Neuronal stem cell (in vitro differentiated cells): ENCODE measurements around the gene GRAP.

Experiments used
- DNase-seq: peaks from one replicate; pipeline ENCODE4 v3.0.0-alpha.2; 2013; ENCODE audit warnings: low spot score
- H2AFZ ChIP-seq: one replicate; pipeline ENCODE4 v1.6.1; 2013; ENCODE audit warnings: mild to moderate bottlenecking, low read length, inconsistent platforms
- H2AK5ac ChIP-seq: 2 replicates; pipeline ENCODE4 v1.6.1; 2013; ENCODE audit warnings: low read depth, mild to moderate bottlenecking, inconsistent platforms, low read length, moderate library complexity, mixed read lengths
- H2BK120ac ChIP-seq: 2 replicates; pipeline ENCODE4 v1.6.1; 2013; ENCODE audit warnings: low read depth, mild to moderate bottlenecking, inconsistent platforms, low read length, moderate library complexity, mixed read lengths
- H2BK12ac ChIP-seq: one replicate; pipeline ENCODE4 v1.6.1; 2013; ENCODE audit warnings: low read length, inconsistent platforms
- H2BK15ac ChIP-seq: 2 replicates; pipeline ENCODE4 v1.6.1; 2013; ENCODE audit warnings: mild to moderate bottlenecking, low read length, inconsistent platforms, mixed read lengths
- H2BK5ac ChIP-seq: one replicate; pipeline ENCODE4 v1.6.1; 2013; ENCODE audit warnings: inconsistent platforms, mild to moderate bottlenecking, low read length, moderate library complexity
- H3K14ac ChIP-seq: one replicate; pipeline ENCODE4 v1.6.1; 2013; ENCODE audit warnings: low read length, inconsistent platforms
- H3K18ac ChIP-seq: 2 replicates; pipeline ENCODE4 v1.6.1; 2013; ENCODE audit warnings: low read length, inconsistent platforms
- H3K23ac ChIP-seq: 2 replicates; pipeline ENCODE4 v1.6.1; 2013; ENCODE audit warnings: low read depth, mild to moderate bottlenecking, mixed read lengths, low read length, inconsistent platforms; ENCODE audit not compliant: poor library complexity
- H3K27ac ChIP-seq: replicated peaks from 3 replicates; pipeline ENCODE4 v1.5.1; 2013; ENCODE audit warnings: low read length, inconsistent platforms
- H3K27me3 ChIP-seq, 3 experiments: 2 replicates each; pipeline ENCODE4 v1.6.1; 2013; ENCODE audit warnings: low read length in 3 of 3, mild to moderate bottlenecking in 2 of 3, inconsistent platforms in 1 of 3, low read depth in 1 of 3, mixed read lengths in 1 of 3, moderate library complexity in 1 of 3; ENCODE audit not compliant: control insufficient read depth in 3 of 3, insufficient read depth in 3 of 3
- H3K36me3 ChIP-seq, 2 donors: replicated peaks in 1 of 2; 2 replicates each; pipeline ENCODE4 v1.6.1; 2013; ENCODE audit warnings: low read length in 2 of 2; ENCODE audit not compliant: control insufficient read depth in 2 of 2, insufficient read depth in 2 of 2
- H3K4ac ChIP-seq: 2 replicates; pipeline ENCODE4 v1.6.1; 2013; ENCODE audit warnings: inconsistent platforms, mild to moderate bottlenecking, low read length, moderate library complexity
- H3K4me1 ChIP-seq, 2 donors: 1 replicate in 1 of 2; 2 replicates in 1 of 2; pipeline ENCODE4 v1.6.1; 2013; ENCODE audit warnings: low read length in 2 of 2, low read depth in 1 of 2; ENCODE audit not compliant: control insufficient read depth in 2 of 2, insufficient read depth in 1 of 2
- H3K4me2 ChIP-seq: one replicate; pipeline ENCODE4 v1.6.1; 2013; ENCODE audit warnings: mild to moderate bottlenecking, low read length, inconsistent platforms; ENCODE audit not compliant: insufficient read depth, poor library complexity, severe bottlenecking
- H3K4me3 ChIP-seq, 2 donors: 2 replicates each; pipeline ENCODE4 v1.5.1; 2013; ENCODE audit warnings: low read length in 2 of 2, mild to moderate bottlenecking in 2 of 2, inconsistent platforms in 1 of 2, moderate library complexity in 1 of 2
- H3K79me1 ChIP-seq: one replicate; pipeline ENCODE4 v1.6.1; 2013; ENCODE audit warnings: low read depth, mild to moderate bottlenecking, inconsistent platforms, low read length, moderate library complexity
- H3K9ac ChIP-seq: one replicate; pipeline ENCODE4 v1.6.1; 2013; ENCODE audit warnings: mild to moderate bottlenecking, low read depth, low read length, inconsistent platforms; ENCODE audit not compliant: poor library complexity
- H3K9me3 ChIP-seq, 2 donors: replicated peaks in 1 of 2; 2 replicates each; pipeline versions ENCODE3 to v1.6.1; 2013; ENCODE audit warnings: low read length in 2 of 2, mild to moderate bottlenecking in 2 of 2, inconsistent platforms in 1 of 2, low read depth in 1 of 2, mixed read lengths in 1 of 2, moderate library complexity in 1 of 2; ENCODE audit not compliant: control insufficient read depth in 2 of 2, insufficient read depth in 1 of 2
- H4K8ac ChIP-seq: one replicate; pipeline ENCODE4 v1.6.1; 2013; ENCODE audit warnings: low read depth, mild to moderate bottlenecking, inconsistent platforms, low read length, moderate library complexity
- H4K91ac ChIP-seq: one replicate; pipeline ENCODE4 v1.6.1; 2013; ENCODE audit warnings: low read length, low read depth, mild to moderate bottlenecking, inconsistent platforms; ENCODE audit not compliant: poor library complexity
- WGBS, 2 donors: extraction: QIAGEN DNeasy Blood & Tissue Kit; methylation state at CpG; one replicate each; pipeline ENCODE4 v1.1.7; 2013; ENCODE audit warnings: missing lambda C conversion rate in 2 of 2, mixed read lengths in 1 of 2; ENCODE audit not compliant: insufficient read length in 2 of 2, insufficient replicate concordance in 1 of 2; ENCODE audit errors: extremely low coverage in 2 of 2; 5-methylcytosine and 5-hydroxymethylcytosine counted together

The GRAP gene

GRCh38 chr17:19015428-19015827 is 31.3 kb downstream of the GRAP start:
- H2AFZ ChIP-seq, result no peak overlapping the region
- no peak overlapping the region for H4K91ac ChIP-seq
- no peaks in the 10 kb centered on the region for H3K36me3 ChIP-seq
- H2BK5ac ChIP-seq, result no peak overlapping the region
- no peaks in the 10 kb centered on the region for H3K9me3 ChIP-seq
- H3K4ac ChIP-seq, result no peak overlapping the region
- peaks cover 0 to 7% of the 10 kb centered on the region in 2 donors for H3K4me1 ChIP-seq
- no peak overlapping the region for H4K8ac ChIP-seq
- H3K4me2 ChIP-seq, result no peak overlapping the region
- H2BK120ac ChIP-seq, result no peak overlapping the region
- WGBS, 2 donors, result no CpG with 5 or more reads among the region's 7 CpGs
- H3K23ac ChIP-seq, result no peak overlapping the region
- DNase-seq, result no peak
- no peaks in the 10 kb centered on the region for H3K79me1 ChIP-seq
- H3K18ac ChIP-seq, result peak overlapping the region; percentile 44
- H2BK12ac ChIP-seq, result no peak overlapping the region
- no peak overlapping the region for H3K9ac ChIP-seq
- H3K27ac ChIP-seq, result no peak overlapping the region
- peak overlapping the region; percentile 82 for H2AK5ac ChIP-seq
- H3K4me3 ChIP-seq, result no peak overlapping the region
- H2BK15ac ChIP-seq, result peak overlapping the region; percentile 54
- peaks cover 0 to 13% (median 0%) of the 10 kb centered on the region in 3 experiments for H3K27me3 ChIP-seq
- peak overlapping the region; percentile 95 for H3K14ac ChIP-seq

- Histone ChIP-seq H3K18ac (no peak overlapping the region), H3K4me1 (peaks cover 0 to 7% of the 10 kb centered on the region in 2 donors), H3K36me3 (no peaks in the 10 kb centered on the region), H3K4me3 (no peak overlapping the region), H3K9ac (no peak overlapping the region), H2BK15ac (no peak overlapping the region), H3K4ac (no peak overlapping the region), H3K23ac (no peak overlapping the region), H2AFZ (peak overlapping the region; percentile 45), H3K79me1 (no peaks in the 10 kb centered on the region), H2BK5ac (no peak overlapping the region), H2BK120ac (no peak overlapping the region), H3K9me3 (no peaks in the 10 kb centered on the region), H2BK12ac (no peak overlapping the region), H2AK5ac (peak overlapping the region; percentile 82), H3K4me2 (no peak overlapping the region), H4K8ac (no peak overlapping the region), H3K14ac (no peak overlapping the region), H3K27ac (no peak overlapping the region), H4K91ac (no peak overlapping the region), H3K27me3 (peaks cover 0 to 16% (median 0%) of the 10 kb centered on the region in 3 experiments)
- WGBS, 2 donors, result no CpG with 5 or more reads among the region's 29 CpGs
- no peak for DNase-seq
Measured at GRCh38 chr17:19014628-19015215, 32.0 kb downstream of the GRAP start.

DNA sequence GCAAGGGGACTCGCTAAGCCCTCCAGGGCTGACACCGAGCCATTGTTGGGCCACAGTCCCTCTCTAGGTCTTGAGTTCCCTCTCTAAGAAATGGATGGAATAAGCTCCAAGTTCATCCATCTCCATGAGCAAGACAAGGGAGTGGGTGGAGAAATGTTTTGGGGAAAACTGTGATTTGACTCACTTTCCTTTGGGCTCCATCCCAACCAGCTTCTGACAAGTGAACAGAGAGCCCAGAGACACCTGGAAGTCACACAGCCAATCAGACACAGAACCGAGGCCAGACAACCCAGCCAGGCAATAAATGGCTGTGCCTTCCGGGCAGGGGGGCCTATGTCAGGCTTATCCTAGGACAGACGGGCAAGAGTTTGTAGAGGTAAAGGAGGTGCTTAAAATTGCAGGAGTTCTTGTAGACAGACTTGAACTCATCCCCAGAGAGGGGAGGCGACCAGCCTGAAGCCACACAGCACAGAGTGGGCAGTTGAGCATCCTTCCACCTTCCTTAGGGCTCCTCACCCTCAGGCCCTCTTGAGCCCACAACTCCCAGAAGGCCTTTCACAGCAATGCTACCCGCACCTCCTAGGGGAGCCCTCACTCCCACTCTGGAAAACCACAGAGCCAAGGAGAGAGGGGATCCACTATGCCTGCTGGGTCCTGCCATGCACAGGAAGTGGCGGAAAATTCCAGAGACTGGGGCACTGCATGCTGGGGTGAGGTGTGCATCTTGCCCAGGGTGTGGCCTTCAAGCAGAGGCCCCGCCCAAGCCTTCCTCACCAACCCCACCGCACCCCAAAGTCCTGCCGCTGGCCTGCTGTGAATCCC is 32.7 kb downstream of the GRAP start:
- peak overlapping the region; percentile 38 for H2BK15ac ChIP-seq
- H2AFZ ChIP-seq, result no peak overlapping the region
- H3K18ac ChIP-seq, result no peak overlapping the region
- peaks cover 0 to 3% of the 10 kb centered on the region in 2 donors for H3K4me1 ChIP-seq
- H3K23ac ChIP-seq, result no peak overlapping the region
- no peak overlapping the region for H4K91ac ChIP-seq
- H3K79me1 ChIP-seq, result no peaks in the 10 kb centered on the region
- no peak overlapping the region for H3K4ac ChIP-seq
- no peaks in the 10 kb centered on the region for H3K9me3 ChIP-seq
- no peaks in the 10 kb centered on the region for H3K36me3 ChIP-seq
- no peak overlapping the region for H3K4me2 ChIP-seq
- H2BK5ac ChIP-seq, result no peak overlapping the region
- DNase-seq, result no peak
- no peak overlapping the region for H3K14ac ChIP-seq
- WGBS, 2 donors, result no CpG with 5 or more reads among the region's 11 CpGs
- no peak overlapping the region for H3K27ac ChIP-seq
- H4K8ac ChIP-seq, result no peak overlapping the region
- peaks cover 0 to 21% (median 0%) of the 10 kb centered on the region in 3 experiments for H3K27me3 ChIP-seq
- peak overlapping the region; percentile 73 for H2AK5ac ChIP-seq
- H2BK120ac ChIP-seq, result no peak overlapping the region
- H2BK12ac ChIP-seq, result no peak overlapping the region
- no peak overlapping the region for H3K4me3 ChIP-seq
- no peak overlapping the region for H3K9ac ChIP-seq

- H3K4me2 ChIP-seq, result no peak overlapping the region
- H3K36me3 ChIP-seq, result no peaks in the 10 kb centered on the region
- H4K91ac ChIP-seq, result no peak overlapping the region
Measured at GRCh38 chr17:19013226-19013625, 33.5 kb downstream of the GRAP start.

More at GRCh38 chr17:19013226-19013625, 33.5 kb downstream of the GRAP start:
- no peak overlapping the region for H3K14ac ChIP-seq
- H3K27me3 ChIP-seq, result peaks cover 0 to 16% (median 0%) of the 10 kb centered on the region in 3 experiments
- H2BK15ac ChIP-seq, result peak overlapping the region; percentile 38
- no peak overlapping the region for H3K9ac ChIP-seq
- no peak overlapping the region for H2BK120ac ChIP-seq
- DNase-seq, result no peak
- H3K9me3 ChIP-seq, result no peaks in the 10 kb centered on the region
- peak overlapping the region; percentile 58 for H3K18ac ChIP-seq
- H2AFZ ChIP-seq, result no peak overlapping the region
- no peak overlapping the region for H2BK12ac ChIP-seq
- H3K79me1 ChIP-seq, result no peaks in the 10 kb centered on the region
- H4K8ac ChIP-seq, result no peak overlapping the region
- peak overlapping the region; percentile 42 for H2BK5ac ChIP-seq
- peak overlapping the region; percentile 85 for H2AK5ac ChIP-seq
- no peak overlapping the region for H3K23ac ChIP-seq
- no peak overlapping the region for H3K4me3 ChIP-seq
- H3K4ac ChIP-seq, result no peak overlapping the region
- no peak overlapping the region for H3K27ac ChIP-seq
- whole genome bisulfite sequencing, 2 donors, result no CpG with 5 or more reads among the region's 12 CpGs
- peaks cover 0 to 3% of the 10 kb centered on the region in 2 donors for H3K4me1 ChIP-seq
